Central memory CD4-positive, alpha-beta T cell (primary cell): ENCODE results near the gene PRR3.

Experiments
- DNase-seq: peaks from one replicate; pipeline ENCODE4 v3.0.0; 2022

Gene PRR3

GRCh38 chr6:30537931-30538330 is 19.2 kb upstream of the PRR3 start:
- no peak for DNase-seq

DNA sequence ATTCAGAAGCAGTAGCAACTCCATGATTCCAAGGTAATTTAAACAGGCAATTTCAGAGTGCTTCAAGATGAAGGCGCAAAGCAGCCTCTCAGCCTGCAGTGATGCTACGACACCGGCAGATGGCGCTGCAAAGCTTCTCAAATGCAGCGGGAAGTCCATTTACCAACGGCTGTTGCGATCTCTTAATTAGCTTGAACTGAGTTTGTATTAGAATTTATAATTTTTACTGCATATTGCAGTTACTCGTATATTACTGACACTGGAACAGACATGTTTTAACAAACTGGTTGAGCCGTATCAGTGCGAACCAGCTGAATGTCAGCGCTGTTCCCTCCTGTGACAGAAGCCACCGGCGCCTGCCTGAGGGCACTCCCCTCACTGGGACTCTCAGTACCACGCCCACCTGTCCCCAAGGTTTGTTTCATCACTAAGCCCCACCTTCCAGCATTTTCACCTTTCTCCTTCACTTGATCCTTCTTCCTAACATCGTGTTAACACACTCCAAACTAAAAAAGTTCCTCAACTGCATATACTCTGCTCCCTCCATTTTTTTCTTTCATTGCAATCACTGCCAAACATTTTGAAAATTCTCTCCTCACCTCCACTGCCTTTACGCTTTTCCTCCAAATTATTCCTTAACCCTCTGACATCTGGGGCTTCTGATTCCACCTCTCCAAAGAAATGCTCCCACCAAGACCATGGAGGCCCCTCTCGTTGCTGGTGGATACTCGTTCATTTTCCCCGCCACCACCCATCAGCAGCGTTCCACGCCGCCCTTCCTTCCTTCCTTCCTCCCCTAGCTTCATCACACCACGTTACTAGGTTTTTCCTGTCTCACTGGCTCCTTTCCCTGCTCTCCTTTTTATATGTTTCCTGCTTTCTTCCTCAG is 15.3 kb upstream of the PRR3 start:
- peak; percentile 80 for DNase-seq

- DNase-seq, result peak; percentile 67
Observed at GRCh38 chr6:30542404-30542725, 14.7 kb upstream of the PRR3 start.

DNA sequence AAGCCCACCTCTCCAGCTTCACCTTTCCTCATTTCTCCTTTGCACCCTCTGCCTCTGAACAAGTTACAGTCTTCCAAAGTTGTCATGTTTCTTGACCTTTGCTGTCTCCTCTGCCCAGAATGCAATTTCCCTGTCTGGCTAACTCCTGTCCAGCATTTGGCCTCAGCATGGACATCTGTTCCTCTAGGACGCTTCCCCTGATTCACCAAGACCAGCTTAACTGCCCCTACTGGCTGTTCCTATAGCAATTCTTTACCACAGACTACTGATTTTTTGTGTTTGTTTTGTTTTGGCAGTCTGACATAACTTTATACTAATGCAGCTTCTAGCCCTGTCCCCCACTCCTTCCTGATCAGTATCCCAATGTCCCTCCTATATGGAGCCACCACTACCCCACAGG is 14.2 kb upstream of the PRR3 start:
- DNase-seq, result no peak

DNA sequence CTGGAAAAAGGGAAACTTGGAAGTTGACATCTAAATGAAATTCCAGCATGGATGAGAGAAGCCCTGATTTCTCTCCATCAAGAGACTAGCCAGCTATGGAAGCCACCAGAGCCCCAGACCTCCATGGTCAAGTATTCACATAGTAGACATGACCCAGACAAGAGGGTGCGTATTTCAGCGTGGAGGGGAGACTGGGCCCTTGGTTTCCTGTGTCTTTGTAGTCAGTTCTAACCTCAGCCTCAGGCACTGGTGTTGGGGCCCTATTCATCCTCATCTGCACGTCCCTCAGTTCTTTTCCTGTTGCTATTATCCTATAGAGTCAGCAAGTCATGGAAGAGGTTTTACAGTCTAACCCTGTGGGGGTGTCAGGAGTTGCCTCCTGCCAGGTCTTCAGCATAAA is 13.3 kb upstream of the PRR3 start:
- DNase-seq, result peak; percentile 58

- DNase-seq, result peak; percentile 57
Observed at GRCh38 chr6:30544666-30545272, 12.3 kb upstream of the PRR3 start.

GRCh38 chr6:30547454-30547853 is 9.6 kb upstream of the PRR3 start:
- no peak for DNase-seq

- DNase-seq, result no peak
Observed at GRCh38 chr6:30548375-30548774, 8.7 kb upstream of the PRR3 start.

DNA sequence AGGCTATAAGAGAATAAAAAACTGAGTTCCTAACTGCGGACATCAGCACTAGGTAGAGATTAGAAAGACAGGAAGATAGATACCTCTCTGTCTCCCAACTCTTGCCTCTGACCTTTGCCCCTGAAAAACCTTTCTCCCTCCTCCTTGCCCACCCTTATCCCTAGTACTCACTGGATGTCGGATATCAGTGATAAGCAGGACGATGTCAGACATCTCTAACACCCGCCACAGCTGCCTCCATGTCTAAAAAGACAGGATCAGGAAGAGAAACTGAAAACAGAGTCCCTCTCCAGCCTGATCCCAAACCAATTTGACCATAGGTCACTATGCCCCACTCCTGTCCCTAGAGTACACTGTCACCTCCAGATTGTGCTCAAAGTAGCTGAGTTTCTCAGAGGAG is 2.7 kb upstream of the PRR3 start:
- no peak for DNase-seq

DNA sequence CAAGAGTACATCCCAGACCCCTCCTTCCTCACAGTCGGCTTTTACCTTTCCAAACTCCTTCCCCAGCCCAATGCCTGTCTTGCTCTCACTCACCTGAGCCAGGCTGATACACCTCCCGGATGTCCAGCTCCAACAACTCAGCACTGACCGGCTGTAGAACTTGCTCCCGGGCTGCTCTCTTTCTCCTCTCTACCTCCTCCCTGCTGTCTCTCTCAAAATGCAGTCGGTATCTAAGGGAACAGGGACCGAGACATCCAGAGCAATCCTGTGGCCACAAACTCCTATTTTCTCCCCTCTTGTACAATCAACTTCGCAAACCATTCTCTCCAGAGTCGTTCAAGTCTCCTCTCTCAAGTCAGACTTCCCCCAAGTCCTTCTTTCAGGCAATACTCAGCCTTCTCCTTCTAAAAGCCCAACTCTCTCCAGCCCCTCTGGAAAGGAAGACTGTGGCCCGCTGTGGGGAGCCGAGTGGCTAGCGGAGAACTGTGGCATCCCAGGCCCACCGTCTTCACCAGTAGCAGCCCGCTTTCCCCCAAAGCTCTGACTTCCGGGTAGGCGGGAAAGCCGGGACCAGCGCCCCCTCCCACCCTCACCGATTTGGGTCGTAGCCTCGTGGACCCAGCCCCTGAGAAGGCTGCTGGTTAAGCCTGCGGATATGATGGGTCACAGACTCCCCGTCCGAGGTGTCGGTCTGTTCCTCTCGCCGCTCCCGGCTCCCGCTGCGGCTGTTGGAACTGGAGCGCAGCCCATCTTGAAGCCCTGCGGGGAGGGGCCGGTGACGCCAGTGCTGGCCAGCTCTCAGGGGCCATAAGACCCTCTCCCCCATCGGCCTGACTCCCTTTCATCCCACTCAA is 1.9 kb upstream of the PRR3 start:
- DNase-seq, result no peak

GRCh38 chr6:30555816-30556065 is 1.4 kb upstream of the PRR3 start:
- no peak for DNase-seq

GRCh38 chr6:30556066-30556905 is 809 bp upstream of the PRR3 start, which contains the start of gene GNL1:
Gene GNL1 (minus strand): TSS chr6:30556489. CDS start chr6:30556203, 286 bp downstream.
- peak; percentile 98 for DNase-seq

- DNase-seq, result no peak
Observed at GRCh38 chr6:30557683-30557981, 537 bp downstream of the PRR3 start.

DNA sequence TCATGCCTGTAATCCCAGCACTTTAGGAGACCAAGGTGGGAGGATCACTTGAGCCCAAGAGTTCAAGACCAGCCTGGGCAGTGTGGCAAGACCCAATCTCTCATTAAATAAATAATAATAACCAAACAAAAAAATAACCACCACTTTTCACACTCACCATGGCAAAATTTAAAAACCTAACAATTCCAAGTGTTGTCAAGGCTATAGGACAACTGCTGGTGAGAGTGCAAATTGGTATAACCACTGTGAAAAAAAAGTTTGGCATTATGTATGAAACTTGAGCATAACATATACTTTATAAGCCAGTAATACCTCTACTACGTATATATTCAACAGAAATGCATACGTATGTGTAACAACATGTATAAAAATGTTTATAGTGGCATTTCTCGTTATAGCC is 3.8 kb downstream of the PRR3 start:
- DNase-seq, result no peak

GRCh38 chr6:30562470-30563425 is 5.7 kb downstream of the PRR3 start:
- no peak for DNase-seq

GRCh38 chr6:30564114-30564513 is 7.0 kb downstream of the PRR3 start:
- DNase-seq, result no peak

DNA sequence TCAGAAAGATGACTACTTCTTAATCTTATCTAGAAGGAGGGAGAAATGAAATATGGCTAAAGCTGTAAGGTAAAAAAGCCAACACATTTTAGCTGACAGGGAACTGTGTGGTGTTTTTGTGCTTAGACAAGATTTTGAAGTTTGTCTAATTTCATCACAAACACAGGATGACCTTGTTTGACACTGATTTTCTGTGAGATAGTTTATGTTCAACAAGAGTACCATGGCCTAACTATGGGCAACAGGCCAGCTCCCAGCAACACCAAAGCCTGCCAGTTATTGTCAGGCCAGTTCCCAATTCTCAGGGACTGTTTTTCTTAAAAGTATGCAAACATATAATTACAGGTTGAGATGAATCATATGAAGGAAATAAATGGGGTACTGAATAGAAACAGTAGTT is 8.7 kb downstream of the PRR3 start:
- DNase-seq, result no peak

GRCh38 chr6:30568245-30568644 is 11.2 kb downstream of the PRR3 start:
- no peak for DNase-seq

GRCh38 chr6:30570263-30570662 is 13.2 kb downstream of the PRR3 start:
- no peak for DNase-seq

DNA sequence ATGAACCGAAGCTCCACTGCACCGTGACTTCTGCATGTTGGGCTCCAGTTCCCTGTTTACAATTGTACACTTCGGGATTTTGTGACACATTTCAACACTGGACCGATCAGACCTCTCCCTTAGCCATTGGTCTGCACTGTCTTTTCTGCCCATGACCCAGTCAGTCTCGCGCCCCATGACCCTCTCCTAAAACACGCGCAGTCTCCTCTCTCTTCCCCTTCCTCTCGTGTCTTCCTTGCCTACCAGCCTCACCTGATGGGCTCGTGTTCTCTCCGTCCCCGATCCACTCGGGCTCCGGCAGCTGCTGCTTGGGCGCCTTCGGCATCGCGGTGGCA is 13.6 kb downstream of the PRR3 start:
- DNase-seq, result no peak

DNA sequence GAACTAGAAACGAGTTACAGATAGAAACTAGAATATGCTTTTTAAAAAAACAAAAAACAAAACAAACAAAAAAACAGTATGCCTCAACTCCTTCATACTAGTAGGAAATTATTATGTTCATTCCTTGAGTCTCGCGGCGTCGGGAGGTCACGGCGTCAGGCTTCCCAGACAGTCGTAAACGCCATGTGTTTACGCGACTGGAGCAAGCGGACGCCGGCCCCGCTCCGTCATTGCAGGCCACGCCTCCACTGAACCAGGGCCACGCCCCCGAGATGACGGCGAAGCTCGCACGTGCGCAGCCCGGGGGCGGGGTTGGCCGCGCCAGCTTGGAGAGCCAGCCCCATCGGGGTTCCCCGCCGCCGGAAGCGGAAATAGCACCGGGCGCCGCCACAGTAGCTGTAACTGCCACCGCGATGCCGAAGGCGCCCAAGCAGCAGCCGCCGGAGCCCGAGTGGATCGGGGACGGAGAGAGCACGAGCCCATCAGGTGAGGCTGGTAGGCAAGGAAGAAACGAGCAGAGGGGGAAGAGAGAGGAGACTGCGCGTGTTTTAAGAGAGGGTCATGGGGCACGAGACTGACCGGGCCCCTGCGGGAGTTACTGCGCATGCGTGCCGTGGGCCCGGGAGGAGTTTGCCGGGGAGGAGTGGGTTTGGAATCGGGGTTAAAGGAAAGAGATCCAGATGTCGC is 14.1 kb downstream of the PRR3 start, which contains the start of gene ABCF1:
Gene ABCF1 (plus strand): TSS at position 368 of the 687 bp plus-strand sequence. CDS start 46 bp downstream, at position 414.
- DNase-seq, result peak; percentile 99
